Tibial nerve (tissue), 4 donors: ENCODE measurements around the gene HCFC1R1. TPM values are rescaled to one million over a fixed set of nuclear protein-coding genes. Genes with fewer than 3 reads are reported as not detected.
"Not testable (repeated sequence)": the region's sequence is repeated elsewhere in the genome, so short reads cannot be mapped to it uniquely, and the experiment has no call there.

Experiments
- DNase-seq, 2 donors: peaks; one replicate each; pipeline ENCODE4 v3.0.0-alpha.2; 2019; ENCODE audit warnings: low spot score in 2 of 2
- H3K27ac ChIP-seq, 4 donors: fragments of 200-600 bp; sonication (generic) in 3 of 4; one replicate each; pipeline ENCODE4 v1.5.1; 2017 to 2019; ENCODE audit warnings: mild to moderate bottlenecking in 1 of 4
- H3K27me3 ChIP-seq, 2 donors: fragments of 200-600 bp; sonication (generic) in 1 of 2; one replicate each; pipeline versions ENCODE4 v1.5.1 to v1.6.0; 2017 to 2019
- H3K36me3 ChIP-seq, 3 donors: fragments of 200-600 bp; sonication (generic); one replicate each; pipeline ENCODE4 v1.5.1; 2018 to 2019
- H3K4me1 ChIP-seq, 4 donors: fragments of 200-600 bp; sonication (generic) in 3 of 4; one replicate each; pipeline ENCODE4 v1.5.1; 2017 to 2019
- H3K4me3 ChIP-seq, 4 donors: fragments of 200-600 bp; sonication (generic) in 3 of 4; one replicate each; pipeline ENCODE4 v1.5.1; 2017 to 2019; ENCODE audit warnings: mild to moderate bottlenecking in 1 of 4, moderate library complexity in 1 of 4
- H3K9me3 ChIP-seq, 4 donors: fragments of 200-600 bp; sonication (generic) in 3 of 4; one replicate each; pipeline ENCODE4 v1.5.1; 2017 to 2019
- EP300 ChIP-seq, 2 donors: sonication (generic); formaldehyde crosslinking; IDR thresholded peaks; one replicate each; pipeline ENCODE4 v1.6.1; 2017; ENCODE audit warnings: antibody characterized with exemption in 2 of 2, mild to moderate bottlenecking in 1 of 2
- POLR2A ChIP-seq, 2 donors: fragments of 450-650 bp; IDR thresholded peaks; one replicate each; pipeline ENCODE4 v1.6.1; 2017; ENCODE audit warnings: antibody characterized with exemption in 2 of 2, mild to moderate bottlenecking in 2 of 2, moderate library complexity in 2 of 2
- WGBS, 2 donors: methylation state at CpG; one replicate each; pipeline ENCODE4 v1.1.5; 2018; 5-methylcytosine and 5-hydroxymethylcytosine counted together
- total RNA-seq, 4 donors: library from RNA; depleted of rRNA; stranded (reverse); fragments of >200 nt; gene quantifications; one replicate each; pipeline ENCODE4 v1.1.0, GENCODE V29; 2016
- TF ChIP-seq, protein P1 (sequence below), 5 experiments: fragments of 200-600 bp in 3 of 5; fragments of 450-650 bp in 2 of 5; sonication (generic) in 3 of 5; IDR thresholded peaks; one replicate each; pipeline ENCODE4 v1.5.1; 2016 to 2019; ENCODE audit warnings: antibody characterized with exemption in 5 of 5, mild to moderate bottlenecking in 3 of 5, moderate library complexity in 2 of 5

Gene HCFC1R1
- total RNA-seq, 4 donors from 2014 or later, result 17.7 to 46.9 (median 38.5) TPM

DNA sequence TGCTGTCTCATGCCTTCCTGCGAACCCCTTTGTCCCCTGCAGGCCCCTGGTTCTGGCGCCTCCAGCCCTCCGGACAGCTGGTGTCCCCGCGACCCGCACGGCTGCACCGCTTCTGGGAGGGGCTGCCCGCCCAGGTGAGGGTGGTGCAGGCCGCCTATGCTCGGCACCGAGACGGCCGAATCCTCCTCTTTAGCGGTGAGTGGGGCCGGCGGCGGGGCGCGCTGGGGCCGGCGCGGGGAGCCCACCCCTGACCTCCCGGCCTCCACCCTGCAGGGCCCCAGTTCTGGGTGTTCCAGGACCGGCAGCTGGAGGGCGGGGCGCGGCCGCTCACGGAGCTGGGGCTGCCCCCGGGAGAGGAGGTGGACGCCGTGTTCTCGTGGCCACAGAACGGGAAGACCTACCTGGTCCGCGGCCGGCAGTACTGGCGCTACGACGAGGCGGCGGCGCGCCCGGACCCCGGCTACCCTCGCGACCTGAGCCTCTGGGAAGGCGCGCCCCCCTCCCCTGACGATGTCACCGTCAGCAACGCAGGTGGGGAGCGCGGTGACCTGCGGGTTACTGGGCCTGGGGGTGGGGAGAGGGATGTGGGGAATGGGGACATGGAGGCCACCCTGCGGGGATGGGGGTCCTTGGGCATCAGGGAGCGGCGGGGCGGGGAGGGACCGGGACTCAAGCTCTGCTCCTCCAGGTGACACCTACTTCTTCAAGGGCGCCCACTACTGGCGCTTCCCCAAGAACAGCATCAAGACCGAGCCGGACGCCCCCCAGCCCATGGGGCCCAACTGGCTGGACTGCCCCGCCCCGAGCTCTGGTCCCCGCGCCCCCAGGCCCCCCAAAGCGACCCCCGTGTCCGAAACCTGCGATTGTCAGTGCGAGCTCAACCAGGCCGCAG lies 34.6 kb upstream of the HCFC1R1 start:
- Histone ChIP-seq H3K4me1 (peaks cover 0 to 19% (median 14%) of the 10 kb centered on the region in 4 donors), H3K4me3 (peak overlapping the region; percentile 69 to 93 (median 74)), H3K36me3 (peaks cover 0 to 13% (median 0%) of the 10 kb centered on the region in 3 donors), H3K27me3 (no peaks in the 10 kb centered on the region), H3K27ac (peak overlapping the region; percentile 35 to 88 (median 58)), H3K9me3 (no peaks in the 10 kb centered on the region)
- peak in 1 of 2 donors; percentile 20 for DNase-seq
- TF ChIP-seq, protein P1, sequence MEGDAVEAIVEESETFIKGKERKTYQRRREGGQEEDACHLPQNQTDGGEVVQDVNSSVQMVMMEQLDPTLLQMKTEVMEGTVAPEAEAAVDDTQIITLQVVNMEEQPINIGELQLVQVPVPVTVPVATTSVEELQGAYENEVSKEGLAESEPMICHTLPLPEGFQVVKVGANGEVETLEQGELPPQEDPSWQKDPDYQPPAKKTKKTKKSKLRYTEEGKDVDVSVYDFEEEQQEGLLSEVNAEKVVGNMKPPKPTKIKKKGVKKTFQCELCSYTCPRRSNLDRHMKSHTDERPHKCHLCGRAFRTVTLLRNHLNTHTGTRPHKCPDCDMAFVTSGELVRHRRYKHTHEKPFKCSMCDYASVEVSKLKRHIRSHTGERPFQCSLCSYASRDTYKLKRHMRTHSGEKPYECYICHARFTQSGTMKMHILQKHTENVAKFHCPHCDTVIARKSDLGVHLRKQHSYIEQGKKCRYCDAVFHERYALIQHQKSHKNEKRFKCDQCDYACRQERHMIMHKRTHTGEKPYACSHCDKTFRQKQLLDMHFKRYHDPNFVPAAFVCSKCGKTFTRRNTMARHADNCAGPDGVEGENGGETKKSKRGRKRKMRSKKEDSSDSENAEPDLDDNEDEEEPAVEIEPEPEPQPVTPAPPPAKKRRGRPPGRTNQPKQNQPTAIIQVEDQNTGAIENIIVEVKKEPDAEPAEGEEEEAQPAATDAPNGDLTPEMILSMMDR (IDR thresholded peaks at IDR 0.05), result no peak
- TF ChIP-seq POLR2A (IDR thresholded peaks at IDR 0.05) (no peak), EP300 (IDR thresholded peaks at IDR 0.05) (no peak)
- WGBS, 2 donors, result 9 to 29% methylated on average over 27 to 61 of the region's 77 CpGs

DNA sequence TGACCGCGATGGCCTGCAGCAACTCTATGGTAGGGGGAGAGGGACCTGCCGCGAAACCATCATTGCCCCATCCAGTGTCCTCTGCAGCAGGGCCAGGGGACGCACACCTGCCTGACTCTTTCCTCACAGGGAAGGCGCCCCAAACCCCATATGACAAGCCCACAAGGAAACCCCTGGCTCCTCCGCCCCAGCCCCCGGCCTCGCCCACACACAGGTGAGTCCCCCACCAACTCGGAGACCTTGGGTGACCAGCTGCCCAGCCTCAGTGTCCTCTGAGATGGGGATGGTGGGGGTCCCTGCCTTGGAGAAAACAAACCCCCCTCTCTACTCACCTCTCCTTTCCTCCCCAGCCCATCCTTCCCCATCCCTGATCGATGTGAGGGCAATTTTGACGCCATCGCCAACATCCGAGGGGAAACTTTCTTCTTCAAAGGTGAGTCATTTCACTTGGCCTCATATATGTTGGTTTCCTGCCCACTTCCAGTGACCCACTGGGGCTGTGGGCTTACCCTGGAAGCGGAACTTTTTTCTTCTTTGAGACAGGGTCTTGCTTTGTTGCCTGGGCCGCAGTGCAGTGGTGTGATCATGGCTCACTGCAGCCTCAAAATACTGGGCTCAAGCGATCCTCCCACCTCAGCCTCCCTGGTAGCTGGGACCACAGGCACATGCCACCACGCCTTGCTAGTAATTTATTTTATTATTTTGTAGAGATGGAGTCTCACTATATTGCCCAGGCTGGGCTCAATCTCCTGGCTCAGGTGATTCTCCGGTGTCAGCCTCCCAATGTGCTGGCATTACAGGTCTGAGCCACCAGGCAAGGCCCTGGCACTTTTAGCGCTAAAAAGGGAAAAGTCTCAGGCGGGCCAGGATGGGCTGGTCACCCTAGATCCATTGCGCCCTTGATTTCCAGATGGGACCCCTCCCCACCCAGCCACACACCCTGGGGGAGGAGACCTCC lies 33.7 kb upstream of the HCFC1R1 start:
- Histone ChIP-seq H3K4me3 (no peak overlapping the region), H3K36me3 (peaks cover 0 to 13% (median 0%) of the 10 kb centered on the region in 3 donors), H3K4me1 (peaks cover 0 to 19% (median 14%) of the 10 kb centered on the region in 4 donors), H3K27ac (peak overlapping the region in 1 of 4 donors; percentile 88), H3K27me3 (no peaks in the 10 kb centered on the region), H3K9me3 (no peaks in the 10 kb centered on the region)
- TF ChIP-seq, protein P1 (IDR thresholded peaks at IDR 0.05), result no peak
- WGBS, 2 donors, result 92 to 93% methylated on average over 21 of the region's 22 CpGs
- DNase-seq, result no peak

DNA sequence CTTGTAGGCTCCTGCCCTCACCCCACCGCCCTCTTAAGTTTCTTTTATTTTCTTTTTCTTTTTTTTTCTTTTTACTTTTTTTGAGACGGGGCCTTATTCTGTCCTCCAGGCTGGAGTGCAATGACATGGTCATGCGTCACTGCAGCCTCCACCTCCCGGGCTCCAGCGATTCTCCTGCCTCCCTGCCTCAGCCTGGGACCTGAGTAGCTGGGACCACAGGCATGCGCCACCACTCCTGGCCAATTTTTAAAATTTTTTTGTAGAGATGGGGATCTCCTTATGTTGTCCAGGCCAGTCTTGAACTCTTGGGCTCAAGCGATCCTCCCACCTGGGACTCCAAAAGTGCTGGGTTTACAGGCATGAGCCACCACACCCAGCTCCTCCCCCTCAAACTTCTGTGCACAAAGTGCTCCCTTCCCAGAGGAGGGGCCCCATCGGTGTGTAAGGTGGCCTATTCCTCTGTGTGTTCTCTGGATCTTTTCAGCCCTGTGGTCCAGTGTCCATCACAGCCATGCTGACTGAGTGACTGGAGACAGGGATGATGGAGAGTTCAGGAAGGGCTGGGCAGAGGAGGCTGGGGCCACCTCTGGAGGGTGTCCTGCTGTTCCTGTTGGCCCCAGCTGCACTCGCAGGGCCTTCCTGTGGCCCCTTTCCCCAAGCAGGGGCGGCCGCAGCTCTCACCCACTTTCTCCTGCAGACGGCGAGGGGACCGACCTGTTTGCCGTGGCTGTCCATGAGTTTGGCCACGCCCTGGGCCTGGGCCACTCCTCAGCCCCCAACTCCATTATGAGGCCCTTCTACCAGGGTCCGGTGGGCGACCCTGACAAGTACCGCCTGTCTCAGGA lies 32.8 kb upstream of the HCFC1R1 start:
- Histone ChIP-seq H3K27ac (no peak overlapping the region), H3K4me3 (no peak overlapping the region), H3K4me1 (peaks cover 0 to 19% (median 14%) of the 10 kb centered on the region in 4 donors), H3K9me3 (no peaks in the 10 kb centered on the region), H3K36me3 (peaks cover 0 to 13% (median 0%) of the 10 kb centered on the region in 3 donors), H3K27me3 (no peaks in the 10 kb centered on the region)
- TF ChIP-seq, protein P1 (IDR thresholded peaks at IDR 0.05), result no peak
- 84 to 88% methylated on average over 13 to 18 of the region's 19 CpGs for WGBS, 2 donors
- no peak for DNase-seq

DNA sequence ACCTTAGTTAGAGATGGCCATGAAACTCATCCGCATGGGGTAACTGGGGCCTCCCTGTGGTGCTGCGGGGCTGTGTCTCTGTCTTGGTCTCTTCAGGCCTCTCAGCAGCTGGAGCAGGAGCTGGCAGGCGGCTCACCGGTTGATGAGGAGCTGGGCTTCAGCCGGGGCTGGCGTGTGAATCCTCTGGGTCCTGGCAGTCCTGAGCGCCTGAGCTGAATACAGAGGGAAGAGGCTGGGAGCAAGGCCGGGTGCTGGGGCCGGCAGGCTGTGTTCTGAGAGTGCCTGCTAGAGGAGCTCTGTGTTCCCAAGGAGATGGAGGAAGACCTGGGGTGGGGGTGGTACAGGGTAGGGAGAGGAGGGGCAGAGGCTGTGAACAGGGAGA lies 32.0 kb upstream of the HCFC1R1 start:
- Histone ChIP-seq H3K4me1 (peaks cover 0 to 19% (median 14%) of the 10 kb centered on the region in 4 donors), H3K36me3 (peaks cover 0 to 13% (median 0%) of the 10 kb centered on the region in 3 donors)
- DNase-seq, H3K4me3 ChIP-seq, H3K9me3 ChIP-seq, H3K27ac ChIP-seq, H3K27me3 ChIP-seq: not testable (repeated sequence)
- WGBS, 2 donors, result 37 to 65% methylated on average over 4 to 9 of the region's 9 CpGs
